Measurements from ENCODE around the gene UPK2. TPM values are rescaled to one million over a fixed set of nuclear protein-coding genes. Genes with fewer than 3 reads are reported as not detected.

The UPK2 gene
- polyA plus RNA-seq, 1 of the 3 experiments (the other 2 are of a cell fraction) = 0.15 TPM

DNA sequence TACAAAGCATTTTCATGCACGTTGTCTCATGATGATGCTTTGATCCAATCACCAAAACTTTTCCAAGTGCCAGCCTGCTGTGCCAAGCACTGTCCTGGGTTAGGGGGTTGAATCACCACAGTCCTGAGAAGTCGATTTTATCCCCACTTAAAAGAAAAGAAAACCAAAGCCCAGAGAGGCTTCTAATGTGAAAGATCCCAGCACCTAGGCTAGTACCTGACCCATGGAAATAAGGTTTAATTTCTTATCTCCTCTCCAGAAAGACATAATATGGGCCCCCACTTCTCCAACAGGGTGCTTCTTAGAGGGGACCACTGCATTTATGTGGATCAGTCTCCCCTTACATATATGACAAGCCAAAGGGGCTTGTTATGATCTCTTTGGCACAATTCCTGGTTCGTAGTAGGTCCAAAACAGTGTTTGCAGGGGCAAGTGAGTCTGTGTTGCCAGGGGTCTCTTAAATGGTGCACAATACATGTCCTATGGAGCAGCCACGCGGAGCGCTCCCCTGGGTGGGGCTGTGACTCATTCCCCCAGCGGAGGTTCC is 28.5 kb upstream of the UPK2 start:
- POLR2A ChIA-PET = interaction anchor here (1.0 to 1.1 kb wide), 2 partner anchors 18 to 20 kb away, joined by 3 to 8 read pairs; no protein-coding TSS in a partner anchor
- CTCF ChIA-PET = interaction anchor here (0.6 to 13.4 kb wide), 13 partner anchors 10 to 267 kb away, joined by 3 to 186 read pairs (median 5); partner anchors contain the start of genes CXCR5, DDX6 and UPK2
- DNase-seq = no peak
- Histone ChIP-seq H3F3A (replicated peaks; ENCODE audit: insufficient read depth) (peaks cover 42% of the 10 kb centered on the region), H3K4me2 (peak overlapping the region; percentile 93), H3K9me3 (no peaks in the 10 kb centered on the region), H3K36me3 (replicated peaks in 1 of 2; ENCODE audit: control insufficient read depth in 1 of 2, insufficient read depth in 2 of 2, low read length in 1 of 2) (no peaks in the 10 kb centered on the region), H3K4me3 (ENCODE audit: low read depth in 2 of 2, low read length in 1 of 2) (peak overlapping the region; percentile 80 to 99; a peak in 3 of 4 replicates), H3K27ac (ENCODE audit: low read depth in 2 of 2, low read length in 1 of 2) (peak overlapping the region; percentile 91 to 93), H3K27me3 (ENCODE audit: insufficient read depth) (no peaks in the 10 kb centered on the region), H2AFZ (ENCODE audit: low read depth) (peak overlapping the region; percentile 58; the same call in 1 of the 2 replicates), H3K9me2 (no peaks in the 10 kb centered on the region), H4K20me1 (ENCODE audit: insufficient read depth) (peaks cover 22% of the 10 kb centered on the region), H3K4me1 (ENCODE audit: control insufficient read depth in 1 of 2, insufficient read depth in 2 of 2, low read depth in 1 of 2, low read length in 1 of 2) (peaks cover 9 to 38% of the 10 kb centered on the region in 2 experiments; a peak in 3 of 4 replicates), H3K79me2 (ENCODE audit: insufficient read depth) (peaks cover 41% of the 10 kb centered on the region), H3K9ac (peak overlapping the region; percentile 44; the same call in 1 of the 2 replicates)
- peak; percentile 62; the same call in 1 of the 2 replicates for TF ChIP-seq FOSL2 (IDR thresholded peaks at IDR 0.05; ENCODE audit: borderline replicate concordance, low read depth)
- TF ChIP-seq, protein P1, sequence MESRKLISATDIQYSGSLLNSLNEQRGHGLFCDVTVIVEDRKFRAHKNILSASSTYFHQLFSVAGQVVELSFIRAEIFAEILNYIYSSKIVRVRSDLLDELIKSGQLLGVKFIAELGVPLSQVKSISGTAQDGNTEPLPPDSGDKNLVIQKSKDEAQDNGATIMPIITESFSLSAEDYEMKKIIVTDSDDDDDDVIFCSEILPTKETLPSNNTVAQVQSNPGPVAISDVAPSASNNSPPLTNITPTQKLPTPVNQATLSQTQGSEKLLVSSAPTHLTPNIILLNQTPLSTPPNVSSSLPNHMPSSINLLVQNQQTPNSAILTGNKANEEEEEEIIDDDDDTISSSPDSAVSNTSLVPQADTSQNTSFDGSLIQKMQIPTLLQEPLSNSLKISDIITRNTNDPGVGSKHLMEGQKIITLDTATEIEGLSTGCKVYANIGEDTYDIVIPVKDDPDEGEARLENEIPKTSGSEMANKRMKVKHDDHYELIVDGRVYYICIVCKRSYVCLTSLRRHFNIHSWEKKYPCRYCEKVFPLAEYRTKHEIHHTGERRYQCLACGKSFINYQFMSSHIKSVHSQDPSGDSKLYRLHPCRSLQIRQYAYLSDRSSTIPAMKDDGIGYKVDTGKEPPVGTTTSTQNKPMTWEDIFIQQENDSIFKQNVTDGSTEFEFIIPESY (IDR thresholded peaks at IDR 0.05; ENCODE audit: borderline replicate concordance, low read depth) = no peak
- WGBS (ENCODE audit: low lambda C conversion rate) = 14% methylated on average over 7 of the region's 7 CpGs

DNA sequence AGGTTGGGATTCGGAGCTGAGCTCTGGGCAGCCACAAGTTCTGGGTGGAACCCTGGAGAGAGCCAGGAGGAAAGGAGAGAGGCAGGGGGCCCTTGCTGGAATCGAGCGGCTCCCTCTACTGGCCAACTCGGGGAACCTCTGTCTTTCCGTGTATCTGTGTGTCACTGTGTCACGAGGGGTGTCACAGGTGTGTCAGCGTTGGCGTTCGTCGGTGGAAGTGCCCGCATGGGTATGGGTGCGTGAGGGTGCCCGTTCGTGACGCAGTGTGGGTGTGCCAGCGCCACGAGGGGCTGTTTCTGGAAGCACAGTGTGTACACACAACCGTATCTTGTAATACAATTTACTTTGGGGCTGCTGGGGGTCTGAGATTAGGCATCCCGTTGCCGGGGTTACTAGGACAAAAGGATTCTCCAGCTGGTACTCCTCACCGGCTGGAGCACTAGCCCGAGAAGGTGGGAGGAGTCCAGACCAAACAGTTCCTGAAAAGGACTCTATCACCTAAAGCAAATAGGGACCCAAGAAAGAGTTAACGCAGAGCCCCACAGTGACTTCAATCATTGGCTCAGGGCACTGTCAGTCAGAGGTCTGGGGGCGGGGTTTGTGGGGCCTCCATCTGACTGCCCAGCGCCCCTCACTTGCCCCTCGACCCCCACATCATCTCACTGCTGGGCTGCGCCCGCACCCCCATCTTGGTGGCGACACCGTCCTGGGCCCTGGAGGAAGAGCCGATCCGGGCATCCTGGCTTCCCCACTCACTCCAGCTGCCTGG is 27.8 kb upstream of the UPK2 start:
- peak overlapping the region; percentile 77 for H3K9ac ChIP-seq
- peak overlapping the region; percentile 93 for H3K4me2 ChIP-seq
- H3F3A ChIP-seq (replicated peaks; ENCODE audit: insufficient read depth) = peaks cover 39% of the 10 kb centered on the region
- no peaks in the 10 kb centered on the region for H3K36me3 ChIP-seq (replicated peaks in 1 of 2; ENCODE audit: control insufficient read depth in 1 of 2, insufficient read depth in 2 of 2, low read length in 1 of 2)
- H3K79me2 ChIP-seq (ENCODE audit: insufficient read depth) = peaks cover 35% of the 10 kb centered on the region
- peak; percentile 95 for DNase-seq
- no peaks in the 10 kb centered on the region for H3K9me2 ChIP-seq
- WGBS (ENCODE audit: low lambda C conversion rate) = 0% methylated on average over 25 of the region's 32 CpGs
- no peaks in the 10 kb centered on the region for H3K27me3 ChIP-seq (ENCODE audit: insufficient read depth)
- peaks cover 9 to 33% of the 10 kb centered on the region in 2 experiments; a peak in 3 of 4 replicates for H3K4me1 ChIP-seq (ENCODE audit: control insufficient read depth in 1 of 2, insufficient read depth in 2 of 2, low read depth in 1 of 2, low read length in 1 of 2)
- H3K4me3 ChIP-seq (ENCODE audit: low read depth in 2 of 2, low read length in 1 of 2) = peak overlapping the region; percentile 80 to 99
- H4K20me1 ChIP-seq (ENCODE audit: insufficient read depth) = peaks cover 16% of the 10 kb centered on the region
- ChIA-PET CTCF (interaction anchor here (0.5 to 13.4 kb wide), 15 partner anchors 9 to 268 kb away, joined by 3 to 186 read pairs (median 4); partner anchors contain the start of genes CXCR5, DDX6 and UPK2), POLR2A (interaction anchor here (1.0 to 1.1 kb wide), 2 partner anchors 19 to 21 kb away, joined by 3 to 8 read pairs; no protein-coding TSS in a partner anchor)
- H3K9me3 ChIP-seq = no peaks in the 10 kb centered on the region
- peak overlapping the region; percentile 71 for H2AFZ ChIP-seq (ENCODE audit: low read depth)
- H3K27ac ChIP-seq (ENCODE audit: low read depth in 2 of 2, low read length in 1 of 2) = peak overlapping the region; percentile 91 to 93
- TF ChIP-seq TCF12 (IDR thresholded peaks at IDR 0.05) (peak; percentile 29; the same call in 1 of the 2 replicates), TAF1 (IDR thresholded peaks at IDR 0.05; ENCODE audit: borderline replicate concordance, low read depth, low read length) (peak; percentile 31; the same call in 1 of the 2 replicates), RAD21 (IDR thresholded peaks at IDR 0.05; ENCODE audit: low read length) (peak; percentile 75), CHD2 (IDR thresholded peaks at IDR 0.05; ENCODE audit: low read length, partially characterized antibody) (peak; percentile 58), SIN3A (IDR thresholded peaks at IDR 0.05; ENCODE audit: borderline replicate concordance, low read depth, low read length) (peak; percentile 78), MXI1 (IDR thresholded peaks at IDR 0.05; ENCODE audit: low read depth, low read length) (peak; percentile 77; the same call in 1 of the 2 replicates), SMC3 (IDR thresholded peaks at IDR 0.05; ENCODE audit: low read depth, low read length) (peak; percentile 76)
- TF ChIP-seq, protein P2, sequence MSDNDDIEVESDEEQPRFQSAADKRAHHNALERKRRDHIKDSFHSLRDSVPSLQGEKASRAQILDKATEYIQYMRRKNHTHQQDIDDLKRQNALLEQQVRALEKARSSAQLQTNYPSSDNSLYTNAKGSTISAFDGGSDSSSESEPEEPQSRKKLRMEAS (IDR thresholded peaks at IDR 0.05; ENCODE audit: low read depth) = peak; percentile 50
- TF ChIP-seq, protein P3, sequence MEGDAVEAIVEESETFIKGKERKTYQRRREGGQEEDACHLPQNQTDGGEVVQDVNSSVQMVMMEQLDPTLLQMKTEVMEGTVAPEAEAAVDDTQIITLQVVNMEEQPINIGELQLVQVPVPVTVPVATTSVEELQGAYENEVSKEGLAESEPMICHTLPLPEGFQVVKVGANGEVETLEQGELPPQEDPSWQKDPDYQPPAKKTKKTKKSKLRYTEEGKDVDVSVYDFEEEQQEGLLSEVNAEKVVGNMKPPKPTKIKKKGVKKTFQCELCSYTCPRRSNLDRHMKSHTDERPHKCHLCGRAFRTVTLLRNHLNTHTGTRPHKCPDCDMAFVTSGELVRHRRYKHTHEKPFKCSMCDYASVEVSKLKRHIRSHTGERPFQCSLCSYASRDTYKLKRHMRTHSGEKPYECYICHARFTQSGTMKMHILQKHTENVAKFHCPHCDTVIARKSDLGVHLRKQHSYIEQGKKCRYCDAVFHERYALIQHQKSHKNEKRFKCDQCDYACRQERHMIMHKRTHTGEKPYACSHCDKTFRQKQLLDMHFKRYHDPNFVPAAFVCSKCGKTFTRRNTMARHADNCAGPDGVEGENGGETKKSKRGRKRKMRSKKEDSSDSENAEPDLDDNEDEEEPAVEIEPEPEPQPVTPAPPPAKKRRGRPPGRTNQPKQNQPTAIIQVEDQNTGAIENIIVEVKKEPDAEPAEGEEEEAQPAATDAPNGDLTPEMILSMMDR (IDR thresholded peaks at IDR 0.05) = peak; percentile 94
- TF ChIP-seq, protein P4, sequence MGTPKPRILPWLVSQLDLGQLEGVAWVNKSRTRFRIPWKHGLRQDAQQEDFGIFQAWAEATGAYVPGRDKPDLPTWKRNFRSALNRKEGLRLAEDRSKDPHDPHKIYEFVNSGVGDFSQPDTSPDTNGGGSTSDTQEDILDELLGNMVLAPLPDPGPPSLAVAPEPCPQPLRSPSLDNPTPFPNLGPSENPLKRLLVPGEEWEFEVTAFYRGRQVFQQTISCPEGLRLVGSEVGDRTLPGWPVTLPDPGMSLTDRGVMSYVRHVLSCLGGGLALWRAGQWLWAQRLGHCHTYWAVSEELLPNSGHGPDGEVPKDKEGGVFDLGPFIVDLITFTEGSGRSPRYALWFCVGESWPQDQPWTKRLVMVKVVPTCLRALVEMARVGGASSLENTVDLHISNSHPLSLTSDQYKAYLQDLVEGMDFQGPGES (IDR thresholded peaks at IDR 0.05; ENCODE audit: low read depth, low read length) = no peak
- TF ChIP-seq, protein P5, sequence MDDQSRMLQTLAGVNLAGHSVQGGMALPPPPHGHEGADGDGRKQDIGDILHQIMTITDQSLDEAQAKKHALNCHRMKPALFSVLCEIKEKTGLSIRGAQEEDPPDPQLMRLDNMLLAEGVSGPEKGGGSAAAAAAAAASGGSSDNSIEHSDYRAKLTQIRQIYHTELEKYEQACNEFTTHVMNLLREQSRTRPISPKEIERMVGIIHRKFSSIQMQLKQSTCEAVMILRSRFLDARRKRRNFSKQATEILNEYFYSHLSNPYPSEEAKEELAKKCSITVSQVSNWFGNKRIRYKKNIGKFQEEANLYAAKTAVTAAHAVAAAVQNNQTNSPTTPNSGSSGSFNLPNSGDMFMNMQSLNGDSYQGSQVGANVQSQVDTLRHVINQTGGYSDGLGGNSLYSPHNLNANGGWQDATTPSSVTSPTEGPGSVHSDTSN (IDR thresholded peaks at IDR 0.05) = peak; percentile 99
- TF ChIP-seq, protein P6, sequence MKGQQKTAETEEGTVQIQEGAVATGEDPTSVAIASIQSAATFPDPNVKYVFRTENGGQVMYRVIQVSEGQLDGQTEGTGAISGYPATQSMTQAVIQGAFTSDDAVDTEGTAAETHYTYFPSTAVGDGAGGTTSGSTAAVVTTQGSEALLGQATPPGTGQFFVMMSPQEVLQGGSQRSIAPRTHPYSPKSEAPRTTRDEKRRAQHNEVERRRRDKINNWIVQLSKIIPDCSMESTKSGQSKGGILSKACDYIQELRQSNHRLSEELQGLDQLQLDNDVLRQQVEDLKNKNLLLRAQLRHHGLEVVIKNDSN (IDR thresholded peaks at IDR 0.05; ENCODE audit: borderline replicate concordance, low read depth) = peak; percentile 53; the same call in 1 of the 2 replicates
